PC-3 (cell line): ENCODE data around the gene YWHAG. TPM values are rescaled to one million over a fixed set of nuclear protein-coding genes. Genes with fewer than 3 reads are reported as not detected.
"Not testable (repeated sequence)": the region's sequence is repeated elsewhere in the genome, so short reads cannot be mapped to it uniquely, and the experiment has no call there.

Experiments used
- ATAC-seq: fragments of 200-7000 bp; cut with Tn5 transposase; 2 replicates; pipeline ENCODE4 v1.9.1; 2020; ENCODE audit warnings: mild to moderate bottlenecking, moderate library complexity
- BruUV-seq: library from RNA; stranded (reverse); fragments of 400-500 nt; replicated peaks from 2 replicates; lab custom pipeline; 2021; lab: Mats Ljungman, UMichigan
- CTCF ChIA-PET: fragments of 300-600 bp; sonication (Branson Sonifier 250); formaldehyde crosslinking; loops from one replicate; lab custom pipeline; 2022; ENCODE audit warnings: antibody characterized with exemption; lab: Charles Lee
- POLR2A ChIA-PET: fragments of 300-600 bp; sonication (Branson Sonifier 250); formaldehyde crosslinking; loops from one replicate; lab custom pipeline; 2022; ENCODE audit warnings: antibody characterized with exemption; ENCODE audit not compliant: unreplicated experiment; lab: Charles Lee
- DNase-seq: peaks from one replicate; pipeline ENCODE4 v3.0.0-alpha.2; 2015
- H2AFZ ChIP-seq: fragments of 300-600 bp; sonication (generic); 2 replicates; pipeline ENCODE4 v1.6.0; 2016; ENCODE audit warnings: antibody characterized with exemption, low read length
- H3F3A ChIP-seq: fragments of 300-600 bp; sonication (generic); one replicate; pipeline ENCODE4 v1.6.0; 2017; ENCODE audit warnings: antibody characterized with exemption, low read length, control low read depth, mild to moderate bottlenecking; ENCODE audit not compliant: unreplicated experiment
- H3K27ac ChIP-seq: fragments of 300-600 bp; sonication (generic); 2 replicates; pipeline ENCODE4 v1.5.1; 2016; ENCODE audit warnings: mild to moderate bottlenecking, low read length
- H3K27me3 ChIP-seq: fragments of 300-600 bp; sonication (generic); 2 replicates; pipeline ENCODE4 v1.6.1; 2016; ENCODE audit warnings: low read length, mixed read lengths
- H3K36me3 ChIP-seq: fragments of 300-600 bp; sonication (generic); 2 replicates; pipeline ENCODE4 v1.6.1; 2016; ENCODE audit warnings: low read depth, mixed run types, low read length, mixed read lengths
- H3K4me1 ChIP-seq: fragments of 300-600 bp; sonication (generic); 2 replicates; pipeline ENCODE4 v1.5.1; 2016; ENCODE audit warnings: low read length; ENCODE audit not compliant: insufficient read depth
- H3K4me2 ChIP-seq: fragments of 300-600 bp; sonication (generic); 2 replicates; pipeline ENCODE4 v1.6.0; 2016; ENCODE audit warnings: low read length
- H3K4me3 ChIP-seq: fragments of 300-600 bp; sonication (generic); 2 replicates; pipeline ENCODE4 v1.5.1; 2016; ENCODE audit warnings: mild to moderate bottlenecking, low read length, mixed read lengths
- H3K79me2 ChIP-seq: fragments of 300-600 bp; sonication (generic); 2 replicates; pipeline ENCODE4 v1.6.1; 2017; ENCODE audit warnings: low read length, mixed read lengths
- H3K9ac ChIP-seq: fragments of 300-600 bp; sonication (generic); 2 replicates; pipeline ENCODE4 v1.6.0; 2016; ENCODE audit warnings: mild to moderate bottlenecking, low read length
- H3K9me2 ChIP-seq: fragments of 300-600 bp; sonication (generic); replicated peaks from 2 replicates; pipeline ENCODE4 v1.6.1; 2016; ENCODE audit warnings: mixed run types, low read length, mixed read lengths
- H3K9me3 ChIP-seq: fragments of 300-600 bp; sonication (generic); 2 replicates; pipeline ENCODE4 v1.6.1; 2016; ENCODE audit warnings: low read length, mixed read lengths
- H4K20me1 ChIP-seq: fragments of 300-600 bp; sonication (generic); 2 replicates; pipeline ENCODE4 v1.6.1; 2016; ENCODE audit warnings: low read length, mixed read lengths
- EZH2 ChIP-seq: fragments of 300-600 bp; sonication (generic); IDR thresholded peaks from one replicate; pipeline ENCODE4 v1.6.1; 2017; ENCODE audit warnings: antibody characterized with exemption, mild to moderate bottlenecking, low read length; ENCODE audit not compliant: unreplicated experiment
- EZH2phosphoT487 ChIP-seq: fragments of 300-600 bp; sonication (generic); IDR thresholded peaks from 2 replicates; pipeline ENCODE4 v1.6.1; 2018; ENCODE audit warnings: mild to moderate bottlenecking, antibody characterized with exemption, low read length, borderline replicate concordance
- intact Hi-C: fragments of 100-400 bp; cut with micrococcal nuclease; formaldehyde crosslinking; loops from 2 replicates; pipeline ENCODE4 v1.9.0; 2023
- total RNA-seq: library from RNA; depleted of rRNA; stranded (reverse); fragments of >200 nt; gene quantifications from 2 replicates; pipeline ENCODE4 v1.2.3, GENCODE V29; 2014
- TF ChIP-seq, protein P1 (sequence below): fragments of 300-600 bp; sonication (generic); conservative IDR thresholded peaks from 2 replicates; pipeline ENCODE4 v1.5.1; 2017; ENCODE audit warnings: antibody characterized with exemption, low read depth, mild to moderate bottlenecking, low read length

Gene YWHAG
- total RNA-seq, 1 experiment from 2014 or later, result 42.2 TPM

DNA sequence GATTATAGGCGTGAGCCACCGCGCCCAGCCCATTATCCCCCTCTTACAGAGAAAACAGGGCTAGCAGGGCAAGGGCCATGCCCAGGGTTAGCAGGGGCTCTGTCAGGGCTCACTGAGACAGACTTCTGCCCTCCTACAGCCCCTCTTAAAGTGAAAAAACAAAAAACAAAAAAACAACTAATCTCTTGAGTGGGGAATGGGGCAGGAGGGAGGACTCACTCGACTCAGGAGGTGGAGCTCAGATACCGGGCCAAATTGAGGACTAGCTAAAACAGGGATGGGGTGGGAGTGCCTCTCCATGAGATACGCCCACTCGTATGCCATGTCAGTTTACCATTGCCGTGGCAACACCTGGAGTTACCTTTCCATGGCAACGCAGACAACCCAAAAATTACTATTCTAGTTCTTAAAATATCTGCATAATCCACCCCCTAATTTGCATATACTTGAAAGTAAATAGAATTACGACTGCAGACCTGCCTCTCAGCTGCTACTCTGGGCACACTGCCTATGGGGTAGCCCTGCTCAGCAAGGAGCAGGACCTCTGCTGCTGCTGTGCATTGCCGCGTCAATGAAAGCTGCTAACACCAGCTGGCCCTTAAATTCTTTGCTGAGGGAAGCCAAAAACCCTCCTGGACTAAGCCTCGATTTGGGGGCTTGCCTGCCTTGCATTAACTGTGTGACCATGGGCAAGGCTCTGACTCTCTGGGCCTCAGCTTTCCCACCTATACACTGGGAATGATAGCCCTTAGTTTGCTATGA lies 37.4 kb upstream of the YWHAG start:
- H3K4me3 ChIP-seq, result no peak overlapping the region
- ATAC-seq, result no peak
- peaks cover 11% of the 10 kb centered on the region for H3K79me2 ChIP-seq
- no peaks in the 10 kb centered on the region for H3K36me3 ChIP-seq
- BruUV-seq, result no TSS peak
- H3K9me3 ChIP-seq, result no peaks in the 10 kb centered on the region
- H3K27ac ChIP-seq, result no peak overlapping the region
- no peak overlapping the region for H3K9ac ChIP-seq
- H3K27me3 ChIP-seq, result no peaks in the 10 kb centered on the region
- H2AFZ ChIP-seq, result no peak overlapping the region
- peaks cover 28% of the 10 kb centered on the region for H3K4me1 ChIP-seq
- H4K20me1 ChIP-seq, result no peaks in the 10 kb centered on the region
- H3K4me2 ChIP-seq, result no peak overlapping the region
- no peak for DNase-seq
- no peaks in the 10 kb centered on the region for H3K9me2 ChIP-seq
- H3F3A ChIP-seq, result no peaks in the 10 kb centered on the region
- ChIA-PET POLR2A (no interaction called here), CTCF (no interaction called here)
- TF ChIP-seq EZH2, result no peak
- no peak for TF ChIP-seq EZH2phosphoT487
- TF ChIP-seq, protein P1, sequence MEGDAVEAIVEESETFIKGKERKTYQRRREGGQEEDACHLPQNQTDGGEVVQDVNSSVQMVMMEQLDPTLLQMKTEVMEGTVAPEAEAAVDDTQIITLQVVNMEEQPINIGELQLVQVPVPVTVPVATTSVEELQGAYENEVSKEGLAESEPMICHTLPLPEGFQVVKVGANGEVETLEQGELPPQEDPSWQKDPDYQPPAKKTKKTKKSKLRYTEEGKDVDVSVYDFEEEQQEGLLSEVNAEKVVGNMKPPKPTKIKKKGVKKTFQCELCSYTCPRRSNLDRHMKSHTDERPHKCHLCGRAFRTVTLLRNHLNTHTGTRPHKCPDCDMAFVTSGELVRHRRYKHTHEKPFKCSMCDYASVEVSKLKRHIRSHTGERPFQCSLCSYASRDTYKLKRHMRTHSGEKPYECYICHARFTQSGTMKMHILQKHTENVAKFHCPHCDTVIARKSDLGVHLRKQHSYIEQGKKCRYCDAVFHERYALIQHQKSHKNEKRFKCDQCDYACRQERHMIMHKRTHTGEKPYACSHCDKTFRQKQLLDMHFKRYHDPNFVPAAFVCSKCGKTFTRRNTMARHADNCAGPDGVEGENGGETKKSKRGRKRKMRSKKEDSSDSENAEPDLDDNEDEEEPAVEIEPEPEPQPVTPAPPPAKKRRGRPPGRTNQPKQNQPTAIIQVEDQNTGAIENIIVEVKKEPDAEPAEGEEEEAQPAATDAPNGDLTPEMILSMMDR, result no peak
- intact Hi-C loops, result no loop called here

DNA sequence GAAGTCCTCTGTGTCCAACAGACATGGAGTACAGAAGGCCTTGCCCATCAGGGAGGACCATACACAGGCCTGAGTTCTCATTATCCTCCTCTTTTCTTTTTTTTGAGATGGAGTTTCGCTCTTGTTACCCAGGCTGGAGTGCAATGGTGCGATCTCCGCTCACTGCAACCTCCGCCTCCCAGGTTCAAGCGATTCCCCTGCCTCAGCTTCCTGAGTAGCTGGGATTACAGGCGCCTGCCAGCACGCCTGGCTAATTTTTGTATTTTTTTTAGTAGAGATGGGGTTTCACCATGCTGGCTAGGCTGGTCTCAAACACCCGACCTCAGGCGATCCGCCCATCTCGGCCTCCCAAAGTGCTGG lies 36.8 kb upstream of the YWHAG start:
- H3K9ac ChIP-seq, H4K20me1 ChIP-seq, H3K9me2 ChIP-seq, H3K4me3 ChIP-seq, intact Hi-C loops, ATAC-seq, H3F3A ChIP-seq, H3K27me3 ChIP-seq, H2AFZ ChIP-seq, H3K4me2 ChIP-seq, H3K9me3 ChIP-seq, H3K27ac ChIP-seq, CTCF ChIA-PET, BruUV-seq, POLR2A ChIA-PET, H3K36me3 ChIP-seq, DNase-seq: not testable (repeated sequence)
- peaks cover 11% of the 10 kb centered on the region for H3K79me2 ChIP-seq
- H3K4me1 ChIP-seq, result peaks cover 28% of the 10 kb centered on the region

DNA sequence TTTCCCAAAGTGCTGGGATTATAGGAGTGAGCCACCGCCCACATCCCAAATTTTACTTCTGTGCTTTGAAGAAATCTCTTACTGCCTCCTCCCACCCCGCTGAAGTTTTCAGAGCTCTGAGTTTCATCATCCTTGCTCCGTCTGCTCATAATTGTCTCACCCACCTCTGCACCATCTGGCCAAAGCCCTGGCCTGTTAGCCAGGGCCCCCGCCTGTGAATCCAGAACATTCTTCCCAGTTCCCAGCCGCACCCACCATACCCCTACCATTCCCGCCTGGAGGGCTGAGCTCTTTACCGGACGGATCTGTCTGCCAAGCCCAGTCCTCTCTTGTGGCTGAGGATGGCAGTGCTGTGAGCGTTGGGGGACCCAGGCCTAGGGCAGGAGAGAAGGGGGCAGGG lies 36.2 kb upstream of the YWHAG start:
- POLR2A ChIA-PET, result no interaction called here
- no peaks in the 10 kb centered on the region for H3F3A ChIP-seq
- intact Hi-C loops, result no loop called here
- CTCF ChIA-PET, result no interaction called here
- H2AFZ ChIP-seq, result no peak overlapping the region
- H3K4me2 ChIP-seq, result no peak overlapping the region
- H3K4me1 ChIP-seq, result peaks cover 28% of the 10 kb centered on the region
- H3K4me3 ChIP-seq, result no peak overlapping the region
- H3K27me3 ChIP-seq, result no peaks in the 10 kb centered on the region
- no peak overlapping the region for H3K27ac ChIP-seq
- no peaks in the 10 kb centered on the region for H3K36me3 ChIP-seq
- no peaks in the 10 kb centered on the region for H3K9me2 ChIP-seq
- H3K9ac ChIP-seq, result no peak overlapping the region
- ATAC-seq (no peak), DNase-seq (no peak)
- H3K79me2 ChIP-seq, result peaks cover 11% of the 10 kb centered on the region
- H3K9me3 ChIP-seq, result no peaks in the 10 kb centered on the region
- no peaks in the 10 kb centered on the region for H4K20me1 ChIP-seq
- no TSS peak for BruUV-seq
- TF ChIP-seq EZH2phosphoT487 (no peak), EZH2 (no peak)
- TF ChIP-seq, protein P1, result no peak
